H9 (cell line): ENCODE measurements around the gene ZNF217. TPM values are rescaled to one million over a fixed set of nuclear protein-coding genes. Genes with fewer than 3 reads are reported as not detected.
A peak's percentile ranks its signal among the peaks of the same experiment; 100 is the strongest.
"Not testable (repeated sequence)": the region's sequence is repeated elsewhere in the genome, so short reads cannot be mapped to it uniquely, and the experiment has no call there.

ENCODE experiments used
- DNase-seq: peaks from one replicate; pipeline ENCODE4 v3.0.0-alpha.2; 2017
- H2AFZ ChIP-seq: one replicate; pipeline ENCODE4 v1.6.1; 2013; ENCODE audit warnings: mild to moderate bottlenecking, low read length, control low read depth, moderate library complexity
- H2AK5ac ChIP-seq: 2 replicates; pipeline ENCODE4 v1.6.1; 2013; ENCODE audit warnings: low read length, control low read depth, mixed read lengths; ENCODE audit not compliant: insufficient read length
- H2BK120ac ChIP-seq: one replicate; pipeline ENCODE4 v1.6.1; 2013; ENCODE audit warnings: low read depth, mild to moderate bottlenecking, low read length, control low read depth, inconsistent platforms; ENCODE audit not compliant: poor library complexity, severe bottlenecking
- H2BK12ac ChIP-seq: 2 replicates; pipeline ENCODE4 v1.6.1; 2013; ENCODE audit warnings: low read length, control low read depth, mixed read lengths, low read depth; ENCODE audit not compliant: insufficient read length
- H2BK15ac ChIP-seq: 2 replicates; pipeline ENCODE4 v1.6.1; 2013; ENCODE audit warnings: low read depth, low read length, control low read depth
- H2BK20ac ChIP-seq: one replicate; pipeline ENCODE4 v1.6.1; 2013; ENCODE audit warnings: low read depth, mild to moderate bottlenecking, low read length, control low read depth, inconsistent platforms; ENCODE audit not compliant: poor library complexity, severe bottlenecking
- H2BK5ac ChIP-seq: 2 replicates; pipeline ENCODE4 v1.6.1; 2013; ENCODE audit warnings: low read length, control low read depth, mixed read lengths; ENCODE audit not compliant: insufficient read length
- H3K14ac ChIP-seq: 2 replicates; pipeline ENCODE4 v1.6.1; 2013; ENCODE audit warnings: low read length, control low read depth; ENCODE audit not compliant: insufficient read depth
- H3K18ac ChIP-seq: 2 replicates; pipeline ENCODE4 v1.6.1; 2013; ENCODE audit warnings: low read depth, mild to moderate bottlenecking, mixed read lengths, low read length, control low read depth; ENCODE audit not compliant: insufficient read length
- H3K23ac ChIP-seq: 2 replicates; pipeline ENCODE4 v1.6.1; 2013; ENCODE audit warnings: low read length, control low read depth, mixed read lengths, low read depth; ENCODE audit not compliant: insufficient read length
- H3K23me2 ChIP-seq: 2 replicates; pipeline ENCODE4 v1.6.1; 2013; ENCODE audit warnings: low read depth, mild to moderate bottlenecking, mixed read lengths, low read length, control low read depth; ENCODE audit not compliant: insufficient read length, poor library complexity, severe bottlenecking
- H3K27ac ChIP-seq: 2 replicates; pipeline ENCODE4 v1.5.1; 2013; ENCODE audit warnings: low read length, control low read depth, mixed read lengths, low read depth; ENCODE audit not compliant: insufficient read length
- H3K27me3 ChIP-seq: 2 replicates; pipeline ENCODE4 v1.6.1; 2013; ENCODE audit warnings: low read length, control low read depth, inconsistent platforms; ENCODE audit not compliant: insufficient read depth
- H3K4ac ChIP-seq: 2 replicates; pipeline ENCODE4 v1.6.1; 2013; ENCODE audit warnings: low read depth, mild to moderate bottlenecking, control low read depth, inconsistent platforms, low read length, moderate library complexity
- H3K4me1 ChIP-seq: 2 replicates; pipeline ENCODE4 v1.6.1; 2013; ENCODE audit warnings: low read length, control low read depth, inconsistent platforms; ENCODE audit not compliant: insufficient read depth
- H3K4me2 ChIP-seq: 2 replicates; pipeline ENCODE4 v1.6.1; 2013; ENCODE audit warnings: low read length, control low read depth, mixed read lengths; ENCODE audit not compliant: insufficient read length, insufficient read depth
- H3K56ac ChIP-seq: 2 replicates; pipeline ENCODE4 v1.6.1; 2013; ENCODE audit warnings: low read depth, mild to moderate bottlenecking, mixed read lengths, low read length, control low read depth; ENCODE audit not compliant: insufficient read length
- H3K79me1 ChIP-seq: 2 replicates; pipeline ENCODE4 v1.6.1; 2013; ENCODE audit warnings: low read depth, mild to moderate bottlenecking, moderate library complexity, low read length, control low read depth, inconsistent platforms; ENCODE audit not compliant: insufficient read depth, poor library complexity, severe bottlenecking
- H3K79me2 ChIP-seq: 2 replicates; pipeline ENCODE4 v1.6.1; 2013; ENCODE audit warnings: low read length, control low read depth, inconsistent platforms; ENCODE audit not compliant: insufficient read depth
- H3K9ac ChIP-seq: 2 replicates; pipeline ENCODE4 v1.6.1; 2013; ENCODE audit warnings: low read length, control low read depth, mixed read lengths; ENCODE audit not compliant: insufficient read length; ENCODE audit errors: extremely low read depth
- H3K9me3 ChIP-seq: one replicate; pipeline ENCODE4 v1.6.1; 2013; ENCODE audit warnings: low read depth, low read length, inconsistent platforms; ENCODE audit not compliant: control insufficient read depth
- H3T11ph ChIP-seq: one replicate; pipeline ENCODE4 v1.6.1; 2013; ENCODE audit warnings: mild to moderate bottlenecking, low read length, control low read depth, inconsistent platforms
- H4K20me1 ChIP-seq: one replicate; pipeline ENCODE4 v1.6.1; 2013; ENCODE audit not compliant: control insufficient read depth, insufficient read length, insufficient read depth
- H4K5ac ChIP-seq: 2 replicates; pipeline ENCODE4 v1.6.1; 2013; ENCODE audit warnings: low read depth, mild to moderate bottlenecking, mixed read lengths, low read length, control low read depth; ENCODE audit not compliant: insufficient read length
- H4K8ac ChIP-seq: replicated peaks from 2 replicates; pipeline ENCODE4 v1.6.1; 2013; ENCODE audit warnings: low read length, control low read depth, mixed read lengths, low read depth; ENCODE audit not compliant: insufficient read length
- H4K91ac ChIP-seq: 2 replicates; pipeline ENCODE4 v1.6.1; 2013; ENCODE audit warnings: low read depth, mild to moderate bottlenecking, moderate library complexity, mixed read lengths, low read length, control low read depth; ENCODE audit not compliant: insufficient read length
- H3K27ac Mint-ChIP-seq, 3 experiments: 2 replicates in 2 of 3; 3 replicates in 1 of 3; pipeline ENCODE4 v1.8.0; 2020 to 2021; ENCODE audit warnings: mixed read lengths in 3 of 3, mild to moderate bottlenecking in 1 of 3, moderate library complexity in 1 of 3
- H3K27me3 Mint-ChIP-seq: 2 replicates; pipeline ENCODE4 v1.8.0; 2021; ENCODE audit warnings: low read depth, mild to moderate bottlenecking, moderate library complexity, mixed read lengths
- H3K36me3 Mint-ChIP-seq, 3 experiments: 2 replicates in 2 of 3; 3 replicates in 1 of 3; pipeline ENCODE4 v1.8.0; 2020 to 2021; ENCODE audit warnings: low read depth in 3 of 3, mixed read lengths in 3 of 3; ENCODE audit not compliant: insufficient read depth in 1 of 3
- H3K4me1 Mint-ChIP-seq, 2 experiments: 2 replicates each; pipeline ENCODE4 v1.8.0; 2020; ENCODE audit warnings: mixed read lengths in 2 of 2
- H3K4me3 Mint-ChIP-seq, 2 experiments: 2 replicates in 1 of 2; 3 replicates in 1 of 2; pipeline ENCODE4 v1.8.0; 2020 to 2021; ENCODE audit warnings: mild to moderate bottlenecking in 2 of 2, mixed read lengths in 2 of 2, moderate library complexity in 1 of 2
- H3K9me3 Mint-ChIP-seq, 2 experiments: 2 replicates in 1 of 2; 3 replicates in 1 of 2; pipeline ENCODE4 v1.8.0; 2020; ENCODE audit warnings: mild to moderate bottlenecking in 2 of 2, mixed read lengths in 2 of 2, moderate library complexity in 1 of 2
- WGBS: extraction: QIAGEN DNeasy Blood & Tissue Kit; methylation state at CpG from one replicate; pipeline ENCODE4 v1.1.7; 2013; ENCODE audit warnings: missing lambda C conversion rate, low lambda C conversion rate, mixed read lengths; ENCODE audit not compliant: insufficient read length; ENCODE audit errors: extremely low coverage; 5-methylcytosine and 5-hydroxymethylcytosine counted together
- total RNA-seq: library from RNA; stranded (reverse); gene quantifications from 2 replicates; pipeline ENCODE4 v1.2.1, GENCODE V29; 2021
- TF ChIP-seq, protein P1 (sequence below): fragments of 200-600 bp; sonication (generic); conservative IDR thresholded peaks from 3 replicates; pipeline ENCODE4 v1.8.0; 2021; ENCODE audit warnings: antibody characterized with exemption, mild to moderate bottlenecking

Gene ZNF217
- total RNA-seq, 1 experiment from 2014 or later, result 82.8 TPM

DNA sequence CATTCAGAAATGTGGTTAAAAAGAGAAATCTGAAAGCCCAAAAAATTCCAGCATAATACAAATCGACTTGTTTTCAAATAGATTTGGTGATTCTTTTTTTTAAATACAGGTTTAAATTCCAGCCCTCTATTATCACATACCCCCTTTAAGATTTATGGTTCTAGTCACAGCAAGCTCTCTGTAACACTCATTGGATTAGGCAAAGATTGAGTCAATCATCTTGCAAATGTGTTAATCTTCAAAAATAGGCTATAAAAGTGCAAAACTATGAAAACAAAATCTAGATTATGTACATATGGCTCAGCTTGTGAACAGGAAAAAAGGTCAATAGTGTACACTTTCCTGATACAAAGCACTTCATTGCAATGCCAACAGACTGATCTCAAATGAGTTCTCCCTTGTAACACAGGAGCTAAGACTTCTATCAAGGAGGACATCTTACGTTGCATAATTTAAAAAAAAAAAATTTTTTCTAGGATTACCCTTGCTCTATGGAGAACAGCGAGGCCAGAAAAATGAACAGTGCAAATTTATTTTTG is 26.2 kb downstream of the ZNF217 start:
- Histone ChIP-seq H3K23ac (no peak overlapping the region), H3T11ph (no peak overlapping the region), H3K9ac (no peak overlapping the region), H3K4me1 (no peaks in the 10 kb centered on the region; the same call in 1 of the 2 replicates), H2AK5ac (no peak overlapping the region), H4K91ac (no peak overlapping the region), H3K18ac (no peak overlapping the region), H3K27me3 (no peaks in the 10 kb centered on the region), H3K4me2 (no peak overlapping the region), H4K5ac (no peak overlapping the region), H2BK15ac (no peak overlapping the region), H3K79me1 (no peaks in the 10 kb centered on the region), H3K79me2 (peaks cover 6% of the 10 kb centered on the region; the same call in 1 of the 2 replicates), H3K14ac (no peak overlapping the region), H3K23me2 (no peaks in the 10 kb centered on the region), H3K56ac (no peak overlapping the region), H4K8ac (no peak overlapping the region), H2AFZ (no peak overlapping the region), H2BK5ac (no peak overlapping the region), H3K9me3 (no peaks in the 10 kb centered on the region), H3K4ac (no peak overlapping the region), H2BK12ac (no peak overlapping the region), H2BK120ac (no peak overlapping the region), H4K20me1 (no peaks in the 10 kb centered on the region), H3K27ac (no peak overlapping the region), H2BK20ac (no peak overlapping the region)
- H3K4me1 Mint-ChIP-seq, result peaks cover 5 to 6% of the 10 kb centered on the region in 2 experiments
- H3K27me3 Mint-ChIP-seq, result no peaks in the 10 kb centered on the region
- peaks cover 51 to 78% (median 73%) of the 10 kb centered on the region in 3 experiments for H3K36me3 Mint-ChIP-seq
- TF ChIP-seq, protein P1, sequence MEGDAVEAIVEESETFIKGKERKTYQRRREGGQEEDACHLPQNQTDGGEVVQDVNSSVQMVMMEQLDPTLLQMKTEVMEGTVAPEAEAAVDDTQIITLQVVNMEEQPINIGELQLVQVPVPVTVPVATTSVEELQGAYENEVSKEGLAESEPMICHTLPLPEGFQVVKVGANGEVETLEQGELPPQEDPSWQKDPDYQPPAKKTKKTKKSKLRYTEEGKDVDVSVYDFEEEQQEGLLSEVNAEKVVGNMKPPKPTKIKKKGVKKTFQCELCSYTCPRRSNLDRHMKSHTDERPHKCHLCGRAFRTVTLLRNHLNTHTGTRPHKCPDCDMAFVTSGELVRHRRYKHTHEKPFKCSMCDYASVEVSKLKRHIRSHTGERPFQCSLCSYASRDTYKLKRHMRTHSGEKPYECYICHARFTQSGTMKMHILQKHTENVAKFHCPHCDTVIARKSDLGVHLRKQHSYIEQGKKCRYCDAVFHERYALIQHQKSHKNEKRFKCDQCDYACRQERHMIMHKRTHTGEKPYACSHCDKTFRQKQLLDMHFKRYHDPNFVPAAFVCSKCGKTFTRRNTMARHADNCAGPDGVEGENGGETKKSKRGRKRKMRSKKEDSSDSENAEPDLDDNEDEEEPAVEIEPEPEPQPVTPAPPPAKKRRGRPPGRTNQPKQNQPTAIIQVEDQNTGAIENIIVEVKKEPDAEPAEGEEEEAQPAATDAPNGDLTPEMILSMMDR, result no peak
- H3K9me3 Mint-ChIP-seq, result no peaks in the 10 kb centered on the region
- WGBS, result no CpG with 5 or more reads among the region's 3 CpGs
- peak overlapping the region in 1 of 3 experiments; percentile 49; a peak in 2 of 7 replicates for H3K27ac Mint-ChIP-seq
- no peak for DNase-seq
- no peak overlapping the region for H3K4me3 Mint-ChIP-seq

- not testable (repeated sequence) for H4K5ac ChIP-seq, H3K9me3 Mint-ChIP-seq
- WGBS, result no CpG with 5 or more reads among the region's 9 CpGs
These were observed 27.0 kb downstream of the ZNF217 start for GRCh38 chr20:53566623-53567022.

More at GRCh38 chr20:53566623-53567022, 27.0 kb downstream of the ZNF217 start:
- not testable (repeated sequence) for H4K91ac ChIP-seq, H3K4me3 Mint-ChIP-seq, H2BK5ac ChIP-seq, H4K20me1 ChIP-seq, H3K9ac ChIP-seq, H3K56ac ChIP-seq, H3K23me2 ChIP-seq, H2BK20ac ChIP-seq, H3K27ac Mint-ChIP-seq, H3K14ac ChIP-seq, H3K79me2 ChIP-seq, H4K8ac ChIP-seq, H2AFZ ChIP-seq, H3K4me2 ChIP-seq, H3K27me3 Mint-ChIP-seq, H2BK12ac ChIP-seq, H2AK5ac ChIP-seq, H3K4me1 Mint-ChIP-seq, H3K23ac ChIP-seq, H3K4me1 ChIP-seq, H3T11ph ChIP-seq, H3K27ac ChIP-seq, H3K9me3 ChIP-seq, H3K18ac ChIP-seq, H2BK120ac ChIP-seq, H3K27me3 ChIP-seq, H3K79me1 ChIP-seq, H3K4ac ChIP-seq, H2BK15ac ChIP-seq
- peaks cover 44 to 70% (median 65%) of the 10 kb centered on the region in 3 experiments for H3K36me3 Mint-ChIP-seq
- peak; percentile 3 for DNase-seq
